Cardiac ventricle fibroblast (primary cell): ENCODE measurements around the gene TMC5. TPM values are rescaled to one million over a fixed set of nuclear protein-coding genes. Genes with fewer than 3 reads are reported as not detected.

Source experiments
- total RNA-seq: library from RNA; depleted of rRNA; stranded (reverse); fragments of >200 nt; gene quantifications from 2 replicates; pipeline ENCODE4 v1.2.3, GENCODE V29; 2015

Gene TMC5, protein sequence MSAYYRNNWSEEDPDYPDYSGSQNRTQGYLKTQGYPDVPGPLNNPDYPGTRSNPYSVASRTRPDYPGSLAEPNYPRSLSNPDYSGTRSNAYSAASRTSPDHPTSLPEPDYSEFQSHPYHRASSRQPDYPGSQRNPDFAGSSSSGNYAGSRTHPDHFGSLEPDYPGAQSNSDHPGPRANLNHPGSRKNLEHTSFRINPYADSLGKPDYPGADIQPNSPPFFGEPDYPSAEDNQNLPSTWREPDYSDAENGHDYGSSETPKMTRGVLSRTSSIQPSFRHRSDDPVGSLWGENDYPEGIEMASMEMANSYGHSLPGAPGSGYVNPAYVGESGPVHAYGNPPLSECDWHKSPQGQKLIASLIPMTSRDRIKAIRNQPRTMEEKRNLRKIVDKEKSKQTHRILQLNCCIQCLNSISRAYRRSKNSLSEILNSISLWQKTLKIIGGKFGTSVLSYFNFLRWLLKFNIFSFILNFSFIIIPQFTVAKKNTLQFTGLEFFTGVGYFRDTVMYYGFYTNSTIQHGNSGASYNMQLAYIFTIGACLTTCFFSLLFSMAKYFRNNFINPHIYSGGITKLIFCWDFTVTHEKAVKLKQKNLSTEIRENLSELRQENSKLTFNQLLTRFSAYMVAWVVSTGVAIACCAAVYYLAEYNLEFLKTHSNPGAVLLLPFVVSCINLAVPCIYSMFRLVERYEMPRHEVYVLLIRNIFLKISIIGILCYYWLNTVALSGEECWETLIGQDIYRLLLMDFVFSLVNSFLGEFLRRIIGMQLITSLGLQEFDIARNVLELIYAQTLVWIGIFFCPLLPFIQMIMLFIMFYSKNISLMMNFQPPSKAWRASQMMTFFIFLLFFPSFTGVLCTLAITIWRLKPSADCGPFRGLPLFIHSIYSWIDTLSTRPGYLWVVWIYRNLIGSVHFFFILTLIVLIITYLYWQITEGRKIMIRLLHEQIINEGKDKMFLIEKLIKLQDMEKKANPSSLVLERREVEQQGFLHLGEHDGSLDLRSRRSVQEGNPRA
- total RNA-seq, result not detected in 2 replicates

DNA sequence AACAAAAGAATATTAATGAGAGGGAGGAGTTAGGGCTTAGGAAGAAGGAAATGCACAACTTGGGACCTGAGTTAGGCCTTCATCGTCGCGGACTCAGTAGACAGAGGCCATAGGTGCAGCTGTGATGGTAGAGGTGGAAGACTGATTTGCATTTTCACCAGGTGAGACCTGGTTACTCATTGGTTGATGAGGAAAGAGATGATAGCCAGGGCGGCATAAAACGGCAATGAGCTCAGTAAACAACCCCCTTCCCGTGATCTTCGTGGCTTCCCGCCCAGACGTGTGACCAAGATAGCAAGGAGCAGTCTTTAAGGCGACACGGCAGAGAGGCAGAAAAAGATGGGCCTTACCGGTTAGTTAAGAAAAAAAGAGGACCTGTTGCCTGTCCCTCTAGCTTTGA is at the start of gene TMC5:
Gene TMC5 (plus strand): TSS at position 244 of the 400 bp plus-strand sequence. CDS start 22,156 bp downstream, outside the sequence.

DNA sequence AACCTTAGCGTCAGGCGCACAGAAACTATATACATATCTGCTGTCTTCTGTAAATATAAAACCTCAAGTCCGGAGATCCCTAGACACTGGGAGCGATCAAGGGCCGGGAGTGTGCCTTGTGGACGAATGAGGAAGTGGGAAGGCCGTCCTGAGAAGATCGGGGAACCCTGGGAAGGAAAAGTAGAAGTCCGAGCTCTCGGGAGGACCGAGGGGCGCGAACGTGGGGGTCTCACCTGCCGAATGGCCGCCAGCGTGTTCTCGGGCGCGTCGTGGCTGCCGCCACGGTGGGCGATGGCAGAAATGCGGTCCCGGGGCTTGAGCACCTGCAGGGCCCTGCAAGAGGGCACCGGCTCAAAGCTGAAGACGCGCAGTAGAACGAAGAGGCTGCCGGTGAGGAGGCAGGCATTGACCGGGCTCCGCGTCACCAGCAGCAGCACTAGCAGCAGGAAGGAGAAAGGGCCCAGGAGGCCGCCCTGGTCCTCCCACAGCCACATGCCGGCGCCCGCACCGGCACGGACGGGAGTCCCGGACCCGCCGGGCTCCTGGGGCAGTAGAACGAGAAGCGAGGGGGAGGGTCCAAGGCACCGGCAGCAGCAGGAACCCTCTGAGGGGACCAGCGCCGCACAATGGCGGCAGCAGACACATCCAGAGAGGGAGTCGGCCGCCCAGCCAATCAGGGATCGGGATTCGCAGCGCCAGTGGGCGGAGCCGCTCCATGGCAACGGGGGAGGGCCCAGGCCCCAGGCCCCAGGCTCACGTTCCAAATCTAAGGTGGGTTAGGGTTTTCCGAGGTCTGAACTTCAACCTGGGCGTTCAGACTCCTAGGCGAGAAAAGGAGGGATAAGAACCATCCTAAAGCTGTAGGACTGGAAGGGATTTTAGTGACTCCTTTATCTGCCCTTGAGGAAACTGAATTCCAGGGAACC is 104.1 kb downstream of the TMC5 start, which contains the start of gene GDE1:
Gene GDE1 (minus strand): TSS at position 628 of the 926 bp plus-strand sequence. CDS start 134 bp downstream, at position 494.

DNA sequence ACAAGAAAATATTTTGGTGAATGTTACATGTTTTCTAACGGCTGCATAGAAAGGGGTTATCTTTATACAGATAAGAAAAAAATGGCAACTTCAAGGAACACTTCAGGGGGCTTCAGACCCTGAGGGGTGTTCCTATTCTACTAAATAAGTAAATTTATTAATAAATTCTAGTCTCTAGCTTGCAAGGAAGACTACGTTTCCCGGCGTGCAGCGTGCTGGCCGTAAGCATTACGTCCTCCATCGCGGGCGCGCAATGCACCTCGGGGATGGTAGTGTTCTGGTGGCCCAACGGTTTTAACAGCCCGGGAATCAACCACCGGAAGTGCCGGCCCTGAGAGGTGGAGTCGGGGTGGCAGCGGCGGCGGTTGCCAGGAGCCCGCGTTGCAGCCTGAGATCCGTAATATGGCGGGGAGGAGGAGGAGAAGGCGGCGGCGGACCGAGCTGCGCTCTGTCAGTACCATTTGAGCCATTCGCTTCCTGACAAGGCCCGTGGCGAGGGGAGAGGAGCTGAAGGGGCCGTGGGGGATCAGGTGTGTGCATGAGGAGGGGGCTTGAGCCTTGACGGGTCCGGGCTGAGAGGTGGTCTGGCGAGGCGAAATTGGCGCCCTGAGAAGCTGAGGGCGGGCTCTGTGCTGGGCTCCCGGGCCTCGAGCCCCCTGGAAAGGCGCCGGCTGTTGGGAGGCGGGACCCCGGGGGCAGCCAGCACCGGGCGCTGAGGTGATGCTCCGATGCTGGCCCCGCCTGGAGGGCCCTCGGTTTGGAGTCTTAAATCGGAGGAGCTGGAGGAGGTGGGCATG is 106.1 kb downstream of the TMC5 start, which contains the start of gene CCP110:
Gene CCP110 (plus strand): TSS at position 384 of the 797 bp plus-strand sequence. CDS start 3,940 bp downstream, outside the sequence.

Other genes starting within 250 kb of the TMC5 start
- gene SYT17, start 249.6 kb upstream of the TMC5 start, total RNA-seq, result 0.12 and 0.59 TPM in 2 replicates
- not detected in 2 replicates for gene CLEC19A, start 132.2 kb upstream of the TMC5 start, total RNA-seq
- 47.1 and 48.4 TPM in 2 replicates for gene GDE1, start 104.2 kb downstream of the TMC5 start, total RNA-seq
- gene CCP110, start 106.1 kb downstream of the TMC5 start, total RNA-seq, result 6.5 and 6.7 TPM in 2 replicates
- 39.8 and 52.6 TPM in 2 replicates for gene VPS35L, start 137.8 kb downstream of the TMC5 start, total RNA-seq